ENCODE results near the gene SERPINA9.

SERPINA9 gene

GRCh38 chr14:94461526-94462218, 14.3 kb downstream of the SERPINA9 start:
- DNase-seq = no peak

- DNase-seq = no peak
These were observed 15.2 kb downstream of the SERPINA9 start for GRCh38 chr14:94460631-94461416.

- DNase-seq = no peak
These were observed 17.3 kb downstream of the SERPINA9 start for GRCh38 chr14:94458558-94459205.

GRCh38 chr14:94458096-94458495, 17.9 kb downstream of the SERPINA9 start:
- no peak for DNase-seq

GRCh38 chr14:94455928-94456327, 20.1 kb downstream of the SERPINA9 start:
- no peak for DNase-seq

GRCh38 chr14:94451826-94452225, 24.2 kb downstream of the SERPINA9 start:
- DNase-seq = no peak

GRCh38 chr14:94451091-94451771, 24.8 kb downstream of the SERPINA9 start:
- no peak for DNase-seq

- DNase-seq = no peak
These were observed 25.3 kb downstream of the SERPINA9 start for GRCh38 chr14:94450722-94451090.

GRCh38 chr14:94449930-94450329, 26.1 kb downstream of the SERPINA9 start:
- no peak for DNase-seq

- DNase-seq = peak; percentile 54
These were observed 27.8 kb downstream of the SERPINA9 start for GRCh38 chr14:94448071-94448808.

- DNase-seq = no peak
These were observed 28.8 kb downstream of the SERPINA9 start for GRCh38 chr14:94447206-94447605.

GRCh38 chr14:94446126-94446525, 29.9 kb downstream of the SERPINA9 start:
- DNase-seq = no peak

GRCh38 chr14:94445003-94445402, 31.0 kb downstream of the SERPINA9 start:
- DNase-seq = no peak

- DNase-seq = no peak
These were observed 34.3 kb downstream of the SERPINA9 start for GRCh38 chr14:94441531-94442205.

GRCh38 chr14:94441130-94441529, 34.9 kb downstream of the SERPINA9 start:
- no peak for DNase-seq

- no peak for DNase-seq
These were observed 36.4 kb downstream of the SERPINA9 start for GRCh38 chr14:94439453-94440057.

GRCh38 chr14:94428610-94429009, 47.4 kb downstream of the SERPINA9 start:
- no peak for DNase-seq

GRCh38 chr14:94427016-94427613, 48.9 kb downstream of the SERPINA9 start:
- DNase-seq = no peak

- DNase-seq = no peak
These were observed 49.5 kb downstream of the SERPINA9 start for GRCh38 chr14:94426526-94426925.

- no peak for DNase-seq
These were observed 51.6 kb downstream of the SERPINA9 start for GRCh38 chr14:94424371-94424770.

- DNase-seq = peak; percentile 49
These were observed 52.4 kb downstream of the SERPINA9 start for GRCh38 chr14:94423453-94424056.

Measured in NCI-H1694 treated with DMSO at 0.1 percent for 48 hours (cell line).